ENCODE measurements around the gene DKC1.
"Not testable (repeated sequence)": the region's sequence is repeated elsewhere in the genome, so short reads cannot be mapped to it uniquely, and the experiment has no call there.

Gene DKC1

DNA sequence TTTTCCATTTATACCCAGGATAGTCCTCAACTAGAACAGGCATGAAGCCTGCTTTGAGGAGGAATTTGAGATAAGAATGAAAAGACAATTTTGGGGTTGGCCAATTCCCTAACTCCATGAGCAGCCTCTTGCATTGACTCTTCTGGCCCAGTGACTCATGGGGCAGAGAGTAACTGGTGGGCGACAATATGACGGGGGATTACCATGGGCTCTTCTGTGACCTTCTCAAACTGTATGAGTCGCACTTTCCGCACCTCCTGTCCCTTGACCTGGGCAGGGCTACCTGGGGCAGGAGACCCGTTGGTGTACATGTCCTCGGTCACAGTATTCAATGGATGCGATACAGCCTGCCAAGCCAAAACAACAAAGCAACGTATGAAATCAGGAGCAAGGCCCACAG is 29.3 kb downstream of the DKC1 start:
- no peak for DNase-seq (ENCODE audit: low read depth)

DNA sequence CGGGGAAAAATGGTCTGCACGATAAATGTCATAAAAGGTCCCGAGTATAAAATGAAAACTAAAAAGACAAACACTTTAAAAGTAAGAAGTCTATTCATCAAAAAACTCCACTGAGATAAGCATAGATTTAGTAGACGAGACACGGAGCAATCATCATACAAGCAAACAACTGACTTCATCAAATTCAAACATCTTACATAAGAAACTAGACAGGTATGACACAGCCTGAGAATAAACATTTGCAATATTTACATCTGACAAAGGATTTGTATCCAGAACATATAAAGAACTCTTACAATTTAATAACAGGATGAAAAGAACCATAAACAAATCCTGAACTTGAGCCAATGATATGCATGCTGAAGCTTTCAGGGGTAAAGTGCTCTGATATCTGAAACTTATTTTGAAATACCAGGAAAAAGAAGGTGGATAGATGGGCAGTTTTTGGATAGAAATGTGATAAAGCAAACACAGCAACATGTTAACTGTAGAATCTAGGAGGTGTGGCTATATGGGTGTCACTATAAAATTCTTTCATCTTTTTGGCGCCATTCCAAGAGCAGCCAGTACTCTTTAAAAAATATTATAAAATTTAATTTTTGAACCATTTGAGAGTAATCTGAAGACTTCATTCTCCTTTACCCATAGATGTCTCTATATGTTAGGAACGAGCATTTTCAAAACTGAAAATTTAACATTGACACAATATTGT is 30.6 kb downstream of the DKC1 start:
- DNase-seq (ENCODE audit: low read depth) = no peak

DNA sequence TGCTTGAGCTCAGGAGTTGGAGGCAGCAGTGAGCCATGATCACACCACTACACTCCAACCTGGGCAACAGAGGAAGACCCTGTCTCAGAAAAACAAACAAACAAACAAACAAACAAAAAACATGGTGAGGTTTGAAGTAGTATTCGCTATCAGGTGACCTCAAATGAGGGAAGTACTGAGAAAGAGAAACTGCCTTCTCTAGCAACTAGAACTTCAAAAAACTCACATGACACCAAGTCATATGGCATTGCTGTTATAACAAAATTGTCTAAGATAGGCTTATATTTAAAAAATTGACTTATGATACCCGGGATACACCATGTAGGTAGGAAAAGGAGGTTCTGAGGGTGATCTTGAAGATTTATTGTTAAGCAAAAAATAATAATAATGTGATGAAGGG is 32.4 kb downstream of the DKC1 start:
- DNase-seq (ENCODE audit: low read depth) = no peak

DNA sequence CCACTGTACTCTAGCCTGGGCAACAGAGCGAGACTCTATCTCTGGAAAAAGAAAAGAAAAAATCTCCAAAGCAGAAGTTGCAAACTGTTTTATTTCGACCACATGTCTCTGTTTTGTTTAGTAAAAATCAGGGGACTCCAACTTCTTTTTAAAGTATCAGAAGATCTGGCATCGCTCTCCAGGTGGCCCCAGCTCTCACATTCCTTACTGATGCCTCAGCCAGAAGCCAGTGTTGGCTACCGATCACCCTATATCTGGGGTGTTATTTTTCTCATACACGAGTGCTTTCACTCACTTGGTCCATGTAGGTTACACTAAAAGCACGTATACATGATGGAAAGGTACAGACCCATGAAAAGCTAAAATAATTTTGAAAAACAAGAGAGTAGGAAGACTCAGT is 34.3 kb downstream of the DKC1 start:
- DNase-seq (ENCODE audit: low read depth) = no peak

DNA sequence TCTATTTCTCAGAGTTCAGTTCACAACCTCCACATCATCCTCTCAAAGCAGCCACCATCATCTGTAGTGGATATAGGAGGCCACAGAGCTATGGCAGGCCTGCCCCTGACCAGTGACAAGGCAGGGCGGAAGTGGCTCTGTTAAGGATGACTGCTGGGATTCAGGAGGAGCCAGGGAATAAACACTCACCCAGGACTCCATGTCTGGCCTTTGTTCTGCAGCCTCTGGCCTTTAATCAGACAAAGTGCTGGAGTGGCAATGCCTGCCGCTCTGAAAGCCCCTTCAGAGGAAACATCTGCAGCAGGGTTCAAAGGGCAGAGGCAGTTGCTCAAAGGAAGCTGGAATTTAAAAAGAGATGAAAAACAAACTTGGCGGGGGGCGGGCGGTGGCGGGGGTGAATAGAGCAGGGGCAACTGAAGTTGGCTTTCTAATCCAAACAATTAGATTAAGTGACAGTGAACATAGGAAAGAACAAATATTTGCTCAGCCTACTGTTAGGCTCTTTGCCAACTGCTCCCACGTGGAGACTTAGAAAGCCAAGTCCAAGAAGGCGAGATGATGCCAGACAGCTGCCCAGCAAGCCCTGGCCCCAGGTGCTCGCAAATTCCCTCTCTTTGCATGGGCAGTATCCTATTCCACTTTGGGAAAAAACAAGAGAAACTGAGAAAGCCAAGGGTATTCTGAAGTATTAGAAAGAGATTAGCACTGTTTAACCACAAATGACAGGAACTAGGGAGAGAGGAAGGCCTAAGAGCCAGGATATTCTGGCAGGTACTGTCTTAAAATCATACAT is 37.1 kb downstream of the DKC1 start:
- no peak for DNase-seq (ENCODE audit: low read depth)

DNA sequence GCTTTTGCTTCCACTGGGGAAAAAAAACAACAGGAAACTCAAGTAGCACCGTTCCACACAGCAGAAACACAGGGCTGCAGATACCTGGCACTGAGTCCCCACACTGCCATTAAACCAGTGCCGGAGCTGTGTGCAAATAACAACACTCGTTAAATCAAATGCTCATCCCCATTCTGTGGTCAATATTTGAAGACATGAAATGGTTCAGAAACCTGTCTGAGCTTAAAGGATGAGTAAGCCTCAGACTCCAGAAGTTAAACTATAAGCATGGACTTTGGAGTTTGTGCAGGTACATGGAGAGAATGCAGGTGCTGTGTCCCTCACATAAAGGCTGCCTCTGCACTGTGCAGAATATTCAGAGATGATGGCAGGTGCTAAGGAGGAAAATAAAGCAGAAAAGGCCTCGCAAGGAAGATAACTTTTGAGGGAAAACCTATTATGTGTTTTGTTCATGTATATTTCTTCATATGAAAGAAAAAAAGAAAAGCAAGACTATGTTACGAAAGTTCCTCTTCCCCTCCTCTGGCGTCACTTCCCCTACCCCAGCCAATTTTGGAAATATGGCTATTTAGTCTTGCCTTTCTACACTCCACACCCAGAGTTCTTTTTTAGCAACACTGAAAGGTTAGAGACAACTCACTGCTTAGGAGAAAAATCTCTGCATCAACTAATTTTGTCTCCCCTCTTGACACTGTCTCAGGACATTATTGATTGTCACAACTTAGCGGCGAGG is 38.0 kb downstream of the DKC1 start:
- DNase-seq (ENCODE audit: low read depth) = no peak

DNA sequence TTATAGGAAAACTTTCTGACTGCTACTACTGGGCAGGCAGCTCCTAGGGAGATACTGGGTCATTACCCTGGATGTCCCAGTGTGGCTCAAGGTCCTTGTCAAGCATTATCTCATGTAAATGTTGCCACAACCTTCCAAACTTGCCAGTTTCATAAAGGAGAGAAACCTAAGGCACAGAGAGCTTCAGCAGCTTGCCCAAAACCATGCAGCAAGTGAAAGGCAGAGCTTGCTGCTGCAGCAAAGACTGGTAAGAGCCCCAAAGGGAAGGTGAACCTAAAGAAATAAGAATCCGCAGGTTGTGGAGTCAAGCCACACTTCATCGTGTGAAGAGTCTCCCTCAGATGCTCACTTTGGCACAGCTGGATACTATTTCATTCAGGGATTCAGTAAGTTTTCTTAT is 40.3 kb downstream of the DKC1 start:
- DNase-seq (ENCODE audit: low read depth) = no peak

DNA sequence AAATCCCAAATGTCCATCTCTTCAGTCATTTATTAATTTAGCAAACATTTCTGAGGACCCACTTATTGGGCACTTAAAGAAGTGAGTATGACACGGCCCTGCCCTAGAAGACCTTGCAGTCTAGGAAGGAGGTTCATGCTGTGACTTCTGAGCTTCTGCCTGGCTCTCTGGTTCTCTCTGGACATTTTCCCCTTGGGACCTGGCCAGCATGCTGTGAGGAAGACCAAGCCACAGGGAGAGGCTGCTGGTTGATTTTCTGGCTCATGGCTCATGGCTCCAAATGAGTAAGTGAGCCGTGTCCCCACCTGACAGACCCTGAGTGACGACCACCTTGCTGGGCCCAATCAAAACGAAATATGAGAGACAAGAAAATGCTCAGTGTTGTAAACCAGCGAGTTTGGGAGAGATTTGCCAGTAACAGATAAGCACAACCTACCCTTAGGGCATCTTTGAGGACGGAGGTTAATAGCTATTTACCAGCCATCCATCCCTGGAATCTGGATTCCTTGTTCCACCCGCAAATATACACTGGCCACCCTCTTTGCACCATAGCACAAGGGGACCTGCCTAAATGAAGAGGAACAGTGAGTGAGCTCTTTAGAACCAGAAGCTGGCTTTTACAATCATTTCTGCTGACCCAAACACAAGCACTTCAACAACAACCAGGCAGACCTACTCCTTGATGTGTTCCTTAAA is 41.7 kb downstream of the DKC1 start:
- DNase-seq (ENCODE audit: low read depth) = no peak

DNA sequence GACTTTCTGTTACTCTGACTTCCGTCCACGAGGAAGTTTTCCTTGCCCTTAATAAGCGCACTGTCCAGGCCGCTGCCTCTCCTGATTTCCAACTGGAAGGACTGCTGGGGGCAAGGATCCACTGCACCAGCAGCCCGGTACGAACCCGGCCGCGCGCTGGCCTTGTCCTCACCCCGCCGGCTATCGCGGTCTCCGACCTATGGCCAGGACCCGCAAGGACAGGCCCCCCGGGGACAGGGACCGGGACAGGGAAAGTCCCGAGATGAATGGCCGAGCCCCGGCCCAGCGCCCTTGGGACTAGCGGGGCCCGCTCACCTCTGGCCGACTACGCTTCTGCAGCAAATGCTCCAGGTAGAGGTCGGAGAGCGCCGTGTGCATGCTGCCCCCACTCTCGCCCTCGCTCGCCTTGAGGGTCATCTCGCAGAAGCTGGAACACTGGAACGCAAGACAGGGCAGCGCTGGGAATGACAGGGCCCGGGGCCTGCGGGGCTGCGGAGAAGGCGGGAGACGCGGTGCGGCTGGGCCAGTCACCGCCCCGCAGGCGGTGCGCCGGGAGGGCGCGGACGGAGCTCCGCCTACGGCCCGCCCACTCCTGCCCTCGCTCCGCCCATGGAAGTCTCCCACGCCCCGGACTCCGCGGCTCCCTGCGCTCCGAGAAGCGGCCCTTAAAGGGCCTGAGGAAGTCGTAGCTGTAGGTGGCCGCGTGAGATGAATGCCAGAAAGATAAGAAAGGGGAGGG is 42.5 kb downstream of the DKC1 start, which contains the start of gene MPP1:
MPP1 (minus strand) TSS at position 529 of the 739 bp plus-strand sequence; CDS start at position 417, 112 bp downstream.
- DNase-seq (ENCODE audit: low read depth) = peak; percentile 72

DNA sequence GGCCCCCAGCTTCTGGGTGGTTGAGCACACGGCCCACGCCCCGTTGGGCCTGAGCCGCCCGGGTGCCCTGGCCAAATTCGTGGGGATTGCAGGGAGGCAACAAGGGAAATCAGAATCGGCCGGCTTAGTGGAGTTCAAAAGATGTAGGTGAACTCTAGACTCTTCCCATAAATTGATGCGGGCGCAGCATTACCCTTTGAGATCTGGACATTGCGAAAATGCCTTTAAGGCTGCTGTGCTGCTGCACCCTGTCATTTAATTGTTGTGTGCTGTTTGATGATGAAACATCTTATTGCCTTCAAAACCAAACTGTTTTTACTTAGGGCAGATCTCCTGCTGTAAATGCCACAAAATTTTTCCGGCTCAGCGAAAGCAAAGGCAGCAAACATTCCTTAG is 43.0 kb downstream of the DKC1 start:
- no peak for DNase-seq (ENCODE audit: low read depth)

DNA sequence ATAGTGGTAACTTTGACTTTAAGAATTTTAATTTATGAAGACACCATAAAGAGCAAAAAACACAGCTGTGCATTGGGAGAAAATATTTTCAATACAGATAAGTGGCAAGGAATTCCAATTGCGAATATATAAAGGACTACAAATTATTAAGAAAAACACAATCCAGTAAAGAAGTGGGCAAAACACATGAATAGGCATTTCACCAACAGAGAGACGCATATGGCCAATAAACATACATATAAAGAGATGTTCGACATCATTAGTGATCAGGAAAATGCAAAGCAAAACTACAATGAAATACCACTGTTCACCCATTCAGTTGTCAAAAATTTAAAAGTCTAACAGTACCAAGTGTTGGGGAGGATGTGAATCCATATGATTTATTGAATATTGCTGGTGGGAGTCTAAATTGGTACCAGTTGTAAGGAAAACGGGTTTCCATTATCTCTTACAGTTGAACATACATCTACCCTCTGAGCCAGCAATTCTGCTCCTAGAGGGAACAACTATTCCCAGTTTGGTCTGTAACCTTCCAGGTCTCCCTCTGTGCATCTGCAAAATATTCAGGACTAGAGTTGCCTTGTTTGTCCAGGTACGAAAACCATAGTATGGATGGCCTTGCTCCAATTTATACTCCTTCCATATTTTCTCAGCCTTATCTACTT is 44.3 kb downstream of the DKC1 start:
- no peak for DNase-seq (ENCODE audit: low read depth)

DNA sequence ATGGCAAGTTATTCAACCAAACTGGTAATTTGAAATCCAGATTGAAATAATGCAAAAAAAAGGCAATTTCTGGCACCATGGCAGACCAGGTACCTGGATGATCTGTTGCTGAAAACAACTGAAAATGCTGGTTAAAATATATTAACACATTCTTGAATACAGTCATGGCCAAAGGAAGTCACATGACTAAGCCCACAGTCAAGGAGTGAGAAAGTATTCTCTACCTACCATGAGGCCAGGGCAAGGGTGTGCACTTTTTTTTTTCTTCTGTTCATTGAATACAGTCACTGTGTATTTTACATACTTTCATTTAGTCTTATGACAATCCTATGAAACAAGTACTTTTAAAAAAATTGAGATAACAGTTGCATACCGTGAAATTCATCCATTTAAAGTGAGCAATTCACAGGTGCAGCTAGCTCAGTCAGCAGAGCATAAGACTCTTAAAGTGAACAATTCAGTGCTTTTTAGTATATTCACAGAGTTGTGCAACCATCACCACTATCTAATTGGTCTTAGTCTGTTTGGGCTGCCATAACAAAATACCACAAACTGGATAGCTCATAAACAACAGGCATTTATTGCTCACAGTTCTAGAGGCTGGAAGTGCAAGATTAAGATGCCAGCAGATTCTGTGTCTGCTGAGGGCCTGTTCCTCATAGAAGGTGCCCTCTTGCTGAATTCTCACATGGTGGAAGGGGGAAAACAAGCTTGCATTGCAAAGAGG is 47.4 kb downstream of the DKC1 start:
- DNase-seq (ENCODE audit: low read depth) = no peak

DNA sequence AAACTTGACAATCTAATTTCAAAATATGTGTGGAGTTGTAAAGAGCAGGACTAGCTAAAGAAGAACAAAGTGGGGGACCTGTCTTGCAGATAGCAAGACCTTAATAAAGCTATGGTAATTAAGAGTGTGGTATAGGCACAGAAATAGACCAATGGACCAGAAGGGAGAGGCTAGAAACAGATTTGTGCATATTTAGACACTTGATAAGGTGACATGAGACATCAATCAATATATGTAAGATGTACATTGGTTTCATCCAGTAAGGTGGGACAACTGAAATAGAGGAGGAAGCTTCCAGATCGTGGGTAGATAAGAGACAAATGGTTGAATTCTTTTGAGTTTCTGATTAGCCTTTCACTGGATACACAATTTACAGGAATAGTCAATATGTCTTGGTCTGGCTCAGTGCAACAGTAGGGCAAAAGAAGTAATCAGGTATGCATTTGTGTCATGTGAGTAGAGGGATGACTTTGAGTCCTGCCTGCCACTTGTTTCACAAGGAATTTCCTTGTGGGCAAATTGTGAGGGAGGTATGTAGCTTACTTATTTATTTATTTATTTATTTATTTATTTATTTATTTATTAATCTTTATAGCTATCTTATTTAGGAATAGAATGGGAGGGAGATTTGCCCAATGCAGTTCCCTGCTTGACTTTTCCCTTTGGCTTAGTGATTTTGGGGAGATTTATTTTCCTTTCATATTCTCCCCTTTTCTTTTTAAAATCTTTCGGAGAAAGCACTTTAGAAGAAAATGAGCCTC is 49.9 kb downstream of the DKC1 start:
- no peak for DNase-seq (ENCODE audit: low read depth)

DNA sequence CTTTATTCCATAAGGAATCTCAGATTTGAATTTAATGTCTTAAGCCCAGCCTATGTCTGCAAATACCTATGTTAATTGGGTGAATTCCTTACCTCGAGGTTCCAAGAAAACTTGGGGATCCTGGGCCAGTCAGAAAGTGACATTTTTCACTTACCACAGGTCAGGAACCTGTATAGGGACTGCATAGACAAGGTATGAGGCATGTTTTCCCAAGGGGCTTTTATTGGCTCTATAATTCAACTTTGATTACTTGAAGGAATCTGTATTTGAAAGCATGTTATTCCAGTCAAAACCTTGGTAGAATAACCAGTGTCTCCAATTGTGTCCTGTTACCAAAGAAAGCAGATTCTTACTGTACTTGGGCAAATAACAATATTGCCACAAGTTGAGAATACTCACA is 51.1 kb downstream of the DKC1 start:
- DNase-seq (ENCODE audit: low read depth) = no peak

DNA sequence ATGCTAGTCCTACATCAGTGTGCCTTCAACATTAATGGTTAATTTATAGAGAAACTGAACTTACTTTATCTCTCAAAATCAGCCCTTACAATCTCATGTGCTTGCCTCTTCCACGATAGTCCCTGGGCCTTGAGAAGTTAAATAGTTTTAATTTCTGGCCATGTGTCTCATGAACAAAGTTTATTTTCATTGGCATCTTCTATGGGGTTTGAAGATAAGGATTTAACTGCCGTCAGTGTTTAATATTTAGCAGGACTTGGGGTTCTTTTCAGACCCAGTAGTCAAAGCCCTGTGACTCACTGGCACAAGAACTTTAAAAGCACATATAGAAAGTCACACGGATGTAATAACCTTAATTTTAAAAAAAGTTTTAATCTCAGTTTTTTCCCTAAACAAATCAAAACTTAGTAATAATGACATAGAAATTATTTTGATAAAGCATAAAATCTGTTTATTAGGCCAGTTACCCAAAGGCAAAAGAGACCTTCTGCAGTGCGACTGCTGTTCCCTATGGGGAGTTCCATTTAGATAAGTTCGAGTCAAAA is 52.7 kb downstream of the DKC1 start:
- no peak for DNase-seq (ENCODE audit: low read depth)

DNA sequence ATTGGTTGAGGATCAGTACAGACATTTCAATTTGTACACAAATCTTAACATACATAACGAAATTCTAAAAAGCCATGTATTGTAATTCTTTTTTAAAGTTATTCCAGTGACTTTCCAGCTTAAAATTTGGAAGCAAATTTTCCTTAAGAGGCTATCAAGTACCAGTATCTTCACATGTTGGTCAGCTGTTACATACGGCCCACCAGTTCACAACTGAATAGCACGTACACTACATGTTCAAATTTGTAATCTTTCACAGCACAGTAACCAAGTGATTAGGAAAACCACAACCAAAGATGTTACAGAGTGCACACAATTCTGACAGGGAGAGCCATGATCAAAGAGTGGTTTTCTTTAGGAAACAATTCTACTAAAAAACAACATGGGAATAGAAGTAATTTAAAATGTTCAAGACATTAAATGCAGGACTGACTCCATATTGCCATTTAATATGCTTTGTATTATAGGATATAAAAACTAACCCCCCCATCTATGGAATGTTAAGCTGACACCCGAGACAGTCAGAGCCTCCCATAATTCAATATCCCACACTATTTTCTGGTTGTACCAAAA is 53.7 kb downstream of the DKC1 start:
- DNase-seq (ENCODE audit: low read depth) = not testable (repeated sequence)

DNA sequence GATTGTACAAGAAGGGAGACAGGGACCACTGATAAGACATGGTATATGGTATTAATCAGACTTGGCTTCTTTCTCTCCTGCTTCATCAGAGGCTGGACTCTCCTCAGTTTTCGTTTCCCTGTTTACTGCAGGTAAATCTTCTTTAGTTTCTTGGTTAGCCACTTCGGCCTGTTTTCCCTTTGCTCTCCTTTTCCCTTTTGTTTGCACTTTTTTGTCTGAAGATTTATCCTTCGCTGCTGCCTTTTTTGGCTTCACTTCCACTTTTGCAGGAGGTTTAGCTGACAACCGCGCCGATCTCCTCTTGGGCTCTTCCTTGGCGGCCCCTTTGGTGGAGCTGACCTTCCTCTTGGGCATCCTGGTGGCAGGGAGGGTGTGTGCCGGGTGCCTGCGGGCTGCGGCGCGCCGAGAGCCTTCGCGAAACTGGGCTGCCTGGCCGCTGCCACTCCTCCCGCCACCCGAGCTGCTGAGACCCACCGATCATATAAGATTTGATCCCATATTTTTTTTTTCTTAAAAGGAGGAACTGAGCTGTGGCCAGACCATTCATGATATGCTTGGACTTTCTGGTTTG is 54.5 kb downstream of the DKC1 start:
- not testable (repeated sequence) for DNase-seq (ENCODE audit: low read depth)

All from activated T-cell treated with anti-CD3 and anti-CD28 coated beads for 48 hours (primary cell).